Activated naive CD4-positive, alpha-beta T cell treated with anti-CD3 and anti-CD28 coated beads for 36 hours (primary cell): ENCODE results near the gene SNAP47. TPM values are rescaled to one million over a fixed set of nuclear protein-coding genes. Genes with fewer than 3 reads are reported as not detected.
A peak's percentile ranks its signal among the peaks of the same experiment; 100 is the strongest.

Experiments
- CTCF ChIA-PET: fragments of 350-600 bp; sonication (Branson Sonifier 250); formaldehyde crosslinking; loops from one replicate; lab custom pipeline; 2021; ENCODE audit warnings: antibody characterized with exemption; lab: Charles Lee
- DNase-seq: peaks from one replicate; pipeline ENCODE4 v3.0.0-alpha.2; 2020
- H3K27ac Mint-ChIP-seq: one replicate; pipeline ENCODE4 v1.8.0; 2021; ENCODE audit warnings: mild to moderate bottlenecking, mixed read lengths
- H3K27me3 Mint-ChIP-seq: one replicate; pipeline ENCODE4 v1.8.0; 2021; ENCODE audit warnings: low read depth, mixed read lengths
- H3K36me3 Mint-ChIP-seq: one replicate; pipeline ENCODE4 v1.8.0; 2021; ENCODE audit warnings: low read depth, mixed read lengths
- H3K4me1 Mint-ChIP-seq: one replicate; pipeline ENCODE4 v1.8.0; 2021; ENCODE audit warnings: low read depth, mixed read lengths
- H3K4me3 Mint-ChIP-seq: one replicate; pipeline ENCODE4 v1.8.0; 2021; ENCODE audit warnings: mild to moderate bottlenecking, moderate library complexity, mixed read lengths
- H3K9me3 Mint-ChIP-seq: one replicate; pipeline ENCODE4 v1.8.0; 2021; ENCODE audit warnings: mixed read lengths
- intact Hi-C: fragments of 100-400 bp; cut with micrococcal nuclease; formaldehyde crosslinking; loops from one replicate; pipeline ENCODE4 v1.15.1; 2023
- total RNA-seq, 2 experiments: library from RNA; stranded (reverse); gene quantifications; one replicate each; pipeline ENCODE4 v1.2.3, GENCODE V29; 2021

The SNAP47 gene
- total RNA-seq, 2 experiments from 2014 or later: 18.7 to 23.0 TPM

DNA sequence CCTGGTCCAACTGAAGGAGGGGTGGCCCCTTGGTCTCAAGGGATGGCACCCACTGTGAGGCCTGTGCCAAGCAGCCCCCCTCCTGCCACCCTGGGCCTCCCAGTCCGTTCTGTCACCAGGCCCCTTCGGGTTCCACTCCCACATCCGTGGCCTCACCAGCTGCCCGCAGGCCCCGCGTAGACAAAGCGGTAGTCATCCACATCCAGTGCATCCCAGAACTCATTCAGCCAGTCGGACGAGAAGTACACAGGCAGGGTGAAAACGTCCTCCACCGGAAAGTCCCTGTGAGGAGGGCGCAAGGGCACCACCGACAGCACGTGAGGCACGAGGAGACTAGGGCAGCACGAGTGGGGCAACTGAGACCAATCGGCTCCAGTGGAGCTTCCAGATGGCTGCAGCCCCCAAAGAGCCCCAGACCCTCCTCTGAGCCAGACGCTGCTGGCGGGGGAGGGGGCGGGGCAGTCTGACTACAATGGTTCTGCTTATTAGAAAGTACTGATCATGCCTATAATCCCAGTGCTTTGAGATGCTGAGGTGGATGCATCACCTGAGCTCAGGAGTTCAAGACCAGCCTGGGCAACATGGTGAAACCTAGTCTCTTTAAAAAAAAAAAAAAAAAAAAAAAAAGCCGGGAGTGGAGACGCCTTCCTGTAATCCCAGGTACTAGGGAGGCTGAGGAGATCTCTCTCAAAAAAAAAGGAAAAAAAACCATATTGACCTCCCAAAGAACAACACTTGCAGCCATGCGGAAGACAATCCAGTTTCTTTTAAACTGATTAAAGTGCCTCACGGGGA, 1.3 kb upstream of the SNAP47 start:
- peaks cover 41% of the 10 kb centered on the region for H3K4me1 Mint-ChIP-seq
- no peak for DNase-seq
- H3K9me3 Mint-ChIP-seq: no peaks in the 10 kb centered on the region
- peaks cover 5% of the 10 kb centered on the region for H3K36me3 Mint-ChIP-seq
- H3K27me3 Mint-ChIP-seq: no peaks in the 10 kb centered on the region
- intact Hi-C loops: no loop called here
- peak overlapping the region; percentile 76 for H3K27ac Mint-ChIP-seq
- CTCF ChIA-PET: interaction anchor here (1.0 kb wide), 1 partner anchor 29 kb away, joined by 3 read pairs; no protein-coding TSS in a partner anchor
- H3K4me3 Mint-ChIP-seq: peak overlapping the region; percentile 92

DNA sequence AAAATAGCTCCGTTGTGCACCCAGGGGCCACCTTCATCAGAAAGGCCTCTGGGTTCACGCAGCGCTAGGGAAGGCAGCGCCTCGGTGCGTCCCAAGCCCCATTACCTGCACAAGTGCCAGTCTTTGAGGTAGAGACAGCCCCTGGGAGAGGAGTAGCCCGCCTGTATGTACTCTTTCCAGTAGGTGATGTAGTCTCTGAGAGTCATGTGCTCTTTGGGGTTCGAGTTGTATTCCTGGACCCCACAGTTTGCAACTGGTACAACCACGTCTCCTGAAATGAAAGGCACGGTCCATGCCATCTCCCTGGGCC, 734 bp upstream of the SNAP47 start:
- no peaks in the 10 kb centered on the region for H3K9me3 Mint-ChIP-seq
- CTCF ChIA-PET: interaction anchor here (1.0 kb wide), 1 partner anchor 28 kb away, joined by 3 read pairs; no protein-coding TSS in a partner anchor
- H3K27ac Mint-ChIP-seq: peak overlapping the region; percentile 76
- peaks cover 5% of the 10 kb centered on the region for H3K36me3 Mint-ChIP-seq
- peak overlapping the region; percentile 92 for H3K4me3 Mint-ChIP-seq
- H3K27me3 Mint-ChIP-seq: no peaks in the 10 kb centered on the region
- DNase-seq: no peak
- H3K4me1 Mint-ChIP-seq: peaks cover 40% of the 10 kb centered on the region
- intact Hi-C loops: no loop called here

DNA sequence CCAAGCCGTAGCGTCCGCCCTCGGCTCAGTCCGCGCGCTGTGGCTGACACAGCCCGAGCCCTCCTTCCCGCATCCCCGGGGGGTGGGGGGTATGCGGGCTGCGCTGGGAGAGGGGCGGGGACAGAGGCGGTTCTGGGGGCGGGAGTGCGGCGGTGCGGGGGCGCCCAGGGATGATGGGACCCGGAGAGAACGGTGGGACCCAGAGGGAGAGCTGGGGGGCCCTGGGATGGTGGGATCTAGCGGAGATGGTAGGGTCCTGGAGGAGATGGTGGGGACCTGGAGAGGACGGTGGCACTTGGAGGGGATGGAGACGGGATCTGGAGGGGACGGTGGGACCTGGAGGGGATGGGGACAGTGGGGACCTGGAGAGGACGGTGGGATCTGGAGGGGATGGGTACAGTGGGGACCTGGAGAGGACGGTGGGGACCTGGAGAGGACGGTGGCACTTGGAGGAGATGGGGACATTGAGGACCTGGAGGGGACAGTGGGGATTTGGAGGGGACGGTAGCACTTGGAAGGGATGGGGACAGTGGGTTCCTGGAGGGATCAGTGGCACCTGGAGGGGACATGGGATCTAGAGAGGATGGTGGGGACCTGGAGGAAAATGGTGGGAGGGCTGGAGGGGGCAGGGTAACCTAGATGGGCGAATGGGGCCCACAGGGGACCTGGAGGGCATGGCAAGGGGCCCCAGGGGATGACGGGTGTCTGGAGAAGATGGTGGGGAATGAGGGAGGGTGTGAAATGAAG, 477 bp downstream of the SNAP47 start:
- Mint-ChIP-seq H3K27ac (peak overlapping the region; percentile 70), H3K4me1 (peaks cover 43% of the 10 kb centered on the region), H3K4me3 (peak overlapping the region; percentile 92), H3K27me3 (no peaks in the 10 kb centered on the region), H3K36me3 (peaks cover 5% of the 10 kb centered on the region), H3K9me3 (no peaks in the 10 kb centered on the region)
- intact Hi-C loops: loop anchor here (1.0 kb wide), 3 partner anchors 23 to 795 kb away; partner anchors contain the start of gene COQ8A
- CTCF ChIA-PET: no interaction called here
- DNase-seq: no peak

DNA sequence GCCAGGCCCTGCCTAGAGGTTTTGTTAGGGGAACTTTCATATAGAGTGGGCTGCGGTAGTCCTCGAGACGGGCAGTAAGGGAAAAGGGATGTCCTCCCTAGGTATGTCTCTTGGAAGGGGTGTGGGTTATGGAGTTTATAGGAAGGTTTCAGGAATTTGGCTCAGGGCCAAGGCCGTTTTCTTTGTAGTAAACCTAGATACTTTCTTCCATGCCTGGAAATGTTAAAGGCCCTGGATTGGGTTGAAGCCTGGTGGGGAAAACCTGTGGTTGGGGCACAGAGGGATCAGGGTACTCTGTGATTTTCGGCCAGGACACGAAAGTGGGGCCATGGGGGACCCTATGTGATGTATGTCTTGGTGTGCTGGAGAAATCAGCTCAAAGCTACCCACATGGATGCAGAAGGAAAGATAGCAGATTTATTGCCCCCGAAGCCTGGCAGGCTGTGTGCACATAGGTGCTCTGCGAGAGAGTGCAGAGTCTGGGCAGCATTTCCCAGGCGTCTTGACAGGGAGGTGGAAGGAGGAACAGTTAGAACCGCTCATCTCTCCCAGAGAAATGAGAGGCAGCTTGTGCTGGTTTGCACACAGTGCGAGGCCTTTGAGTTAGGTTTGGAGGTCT, 1.7 kb downstream of the SNAP47 start:
- no peak overlapping the region for H3K27ac Mint-ChIP-seq
- CTCF ChIA-PET: interaction anchor here (0.7 kb wide), 1 partner anchor 159 kb away, joined by 4 read pairs; no protein-coding TSS in a partner anchor

DNA sequence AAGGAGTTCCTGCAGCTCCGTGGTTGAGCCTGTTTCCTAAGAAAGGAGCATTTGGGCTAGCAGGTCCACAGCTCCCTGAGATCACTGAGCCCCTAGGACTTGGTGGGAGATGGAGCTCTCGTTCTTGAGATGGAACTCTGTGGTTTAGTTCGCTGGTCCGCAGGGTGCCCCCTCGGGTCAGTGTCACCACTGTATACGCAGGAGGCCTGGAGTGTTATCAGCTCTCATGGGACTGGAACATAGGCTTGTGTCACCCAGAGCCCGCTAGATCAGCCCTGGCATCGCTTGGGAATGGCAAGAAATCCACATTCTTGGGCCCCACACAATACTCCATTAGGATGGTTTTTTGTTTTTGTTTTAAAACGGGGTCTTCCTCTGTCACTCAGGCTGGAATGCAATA, 3.6 kb downstream of the SNAP47 start:
- H3K36me3 Mint-ChIP-seq: no peaks in the 10 kb centered on the region
- H3K4me3 Mint-ChIP-seq: no peak overlapping the region
- H3K27ac Mint-ChIP-seq: no peak overlapping the region
- CTCF ChIA-PET: no interaction called here
- no peaks in the 10 kb centered on the region for H3K27me3 Mint-ChIP-seq
- H3K9me3 Mint-ChIP-seq: no peaks in the 10 kb centered on the region
- DNase-seq: no peak
- intact Hi-C loops: no loop called here
- peaks cover 43% of the 10 kb centered on the region for H3K4me1 Mint-ChIP-seq

More for the DNA sequence above, 1.7 kb downstream of the SNAP47 start:
- Mint-ChIP-seq H3K27me3 (no peaks in the 10 kb centered on the region), H3K9me3 (no peaks in the 10 kb centered on the region), H3K4me1 (peaks cover 50% of the 10 kb centered on the region), H3K4me3 (peak overlapping the region; percentile 18), H3K36me3 (peaks cover 5% of the 10 kb centered on the region)
- intact Hi-C loops: no loop called here
- no peak for DNase-seq

DNA sequence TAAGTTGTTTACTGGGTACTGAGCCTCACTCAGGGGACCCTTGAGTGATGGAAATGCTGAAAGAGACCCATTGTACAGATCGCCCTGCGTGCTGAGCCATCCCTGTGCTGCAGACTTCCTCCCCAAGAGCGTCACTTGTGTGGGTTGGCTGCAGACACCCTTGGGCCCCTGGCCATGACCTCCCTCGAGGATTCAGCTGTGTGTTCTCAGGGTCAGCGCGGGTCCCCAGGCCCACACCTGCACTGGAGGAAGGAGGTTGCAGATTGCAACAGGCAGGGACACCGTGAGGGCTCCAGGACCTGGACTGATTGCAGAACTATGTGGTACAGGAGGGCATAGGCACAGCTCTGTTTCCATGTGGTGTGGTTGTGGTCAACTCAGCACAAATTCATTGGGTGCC, 4.4 kb downstream of the SNAP47 start:
- Mint-ChIP-seq H3K36me3 (no peaks in the 10 kb centered on the region), H3K27me3 (no peaks in the 10 kb centered on the region), H3K4me3 (no peak overlapping the region), H3K27ac (no peak overlapping the region), H3K9me3 (no peaks in the 10 kb centered on the region), H3K4me1 (peaks cover 49% of the 10 kb centered on the region)
- no peak for DNase-seq
- CTCF ChIA-PET: no interaction called here
- intact Hi-C loops: no loop called here

DNA sequence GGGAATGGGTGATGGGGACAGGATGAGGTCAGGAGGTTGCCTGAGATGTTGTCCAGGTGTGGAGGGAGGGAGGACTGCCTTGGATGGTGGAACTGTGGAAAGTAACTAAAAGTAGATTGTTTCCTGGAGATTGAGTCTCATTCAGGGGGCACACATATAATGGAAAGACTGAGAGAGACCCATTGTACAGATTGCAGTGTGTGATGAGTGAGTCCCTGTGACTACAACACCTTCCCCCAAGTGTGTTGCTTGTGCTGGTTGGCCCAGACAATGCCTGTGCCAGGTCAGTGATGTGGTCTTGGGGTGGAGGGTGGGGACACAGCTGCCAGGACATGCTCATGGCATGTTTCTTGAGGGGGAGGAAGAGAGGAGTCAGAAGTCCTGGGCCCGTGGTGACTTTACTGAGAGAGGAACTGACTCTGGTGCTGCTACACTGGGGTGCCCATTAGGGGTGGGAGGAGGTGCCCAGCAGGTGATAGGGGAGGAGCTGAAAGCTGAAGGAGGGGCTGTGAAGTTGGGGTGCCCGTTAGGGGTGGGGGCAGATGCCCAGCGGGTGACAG, 5.2 kb downstream of the SNAP47 start:
- Mint-ChIP-seq H3K27ac (no peak overlapping the region), H3K27me3 (no peaks in the 10 kb centered on the region), H3K36me3 (no peaks in the 10 kb centered on the region), H3K9me3 (no peaks in the 10 kb centered on the region), H3K4me1 (peaks cover 52% of the 10 kb centered on the region), H3K4me3 (no peak overlapping the region)
- intact Hi-C loops: no loop called here
- DNase-seq: no peak
- CTCF ChIA-PET: no interaction called here

DNA sequence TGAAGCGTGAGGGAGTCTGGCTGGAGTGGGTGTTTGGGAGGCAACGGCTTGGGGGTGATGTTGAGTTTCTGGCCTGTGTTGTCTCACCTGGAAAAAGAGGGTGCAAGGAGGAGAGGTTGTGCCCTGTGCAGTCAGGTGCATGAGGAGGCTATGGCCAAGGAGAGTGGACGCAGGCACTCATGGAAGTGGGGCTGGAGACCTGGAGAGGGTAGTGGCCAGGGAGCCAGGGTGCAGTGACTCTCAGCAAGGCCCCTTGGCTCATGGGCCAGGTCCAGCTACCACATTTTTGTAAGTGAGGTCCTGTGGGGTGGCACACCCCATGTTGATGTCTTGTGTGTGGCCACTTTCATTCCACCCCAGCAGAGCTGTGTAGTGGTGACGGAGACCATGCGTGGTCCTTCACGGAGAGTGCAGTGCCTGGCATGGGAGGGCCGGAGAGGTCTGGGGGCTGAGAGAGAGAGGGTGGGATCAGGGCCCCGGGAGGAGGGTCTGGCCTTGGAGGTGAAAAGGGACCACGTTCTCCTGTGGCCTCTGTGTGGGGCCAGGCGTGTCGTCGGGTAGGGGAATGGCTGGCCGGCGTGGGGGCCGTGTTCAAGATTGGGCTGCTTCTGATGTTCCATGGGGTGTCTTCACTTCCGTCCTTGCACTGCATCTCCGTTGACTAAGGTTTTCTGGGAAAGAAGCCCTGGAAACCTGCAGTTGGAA, 6.1 kb downstream of the SNAP47 start:
- no peak for DNase-seq
- H3K36me3 Mint-ChIP-seq: no peaks in the 10 kb centered on the region
- no peak overlapping the region for H3K4me3 Mint-ChIP-seq
- intact Hi-C loops: no loop called here
- no peaks in the 10 kb centered on the region for H3K9me3 Mint-ChIP-seq
- CTCF ChIA-PET: no interaction called here
- H3K27me3 Mint-ChIP-seq: no peaks in the 10 kb centered on the region
- no peak overlapping the region for H3K27ac Mint-ChIP-seq
- H3K4me1 Mint-ChIP-seq: peaks cover 44% of the 10 kb centered on the region

DNA sequence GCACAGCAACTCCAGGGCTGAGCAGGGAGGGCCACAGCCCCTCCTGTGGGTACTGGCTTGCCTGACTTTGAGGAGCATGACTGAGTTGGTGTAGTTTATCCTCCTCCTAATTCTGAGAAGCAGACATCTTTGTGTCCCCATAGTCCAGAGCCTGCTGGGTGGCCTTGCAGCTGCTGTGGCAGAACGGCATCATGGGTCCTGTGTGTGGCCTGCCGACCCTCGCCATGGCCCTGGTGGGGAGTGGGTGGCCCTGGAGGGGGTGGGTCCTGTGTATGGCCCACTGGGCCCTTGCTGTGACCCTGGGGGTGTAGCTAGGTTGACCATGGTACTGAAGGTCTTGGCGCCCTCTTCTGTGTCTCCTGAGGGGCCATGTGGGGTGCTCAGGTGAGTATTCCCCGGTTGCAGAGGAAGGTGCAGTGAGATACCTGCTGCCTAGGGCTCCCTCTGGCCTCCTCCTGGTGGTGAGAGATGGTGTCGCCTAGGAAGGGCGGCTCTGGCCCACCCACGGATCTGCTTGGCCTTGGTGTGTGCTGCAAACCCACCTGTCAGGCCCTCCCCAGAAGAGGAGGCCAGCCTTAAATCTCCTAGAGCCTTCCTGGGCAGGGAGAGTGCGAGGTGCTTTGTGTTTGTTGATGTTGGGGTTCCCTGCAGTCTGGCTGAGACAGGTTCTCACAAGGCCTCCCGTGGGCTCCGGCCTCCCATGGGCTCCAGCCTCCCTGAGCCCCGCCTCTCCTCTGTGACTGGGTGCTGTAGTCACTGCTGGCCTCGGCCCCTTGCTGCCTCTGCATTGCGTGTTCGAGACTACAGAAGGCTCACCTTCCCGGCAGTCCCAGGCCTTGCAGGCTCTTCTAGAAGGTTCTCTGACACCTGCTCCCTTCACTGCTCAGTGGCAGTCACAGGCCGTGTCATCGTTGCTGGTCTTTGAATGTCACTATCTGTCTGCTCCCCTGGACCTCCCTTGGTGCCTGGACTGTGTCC, 7.8 kb downstream of the SNAP47 start:
- Mint-ChIP-seq H3K27me3 (no peaks in the 10 kb centered on the region), H3K4me3 (no peak overlapping the region), H3K4me1 (peaks cover 34% of the 10 kb centered on the region), H3K27ac (no peak overlapping the region), H3K36me3 (no peaks in the 10 kb centered on the region), H3K9me3 (no peaks in the 10 kb centered on the region)
- CTCF ChIA-PET: interaction anchor here (0.6 to 1.0 kb wide), 2 partner anchors 10 to 52 kb away, joined by 3 read pairs; no protein-coding TSS in a partner anchor
- no peak for DNase-seq
- intact Hi-C loops: no loop called here

DNA sequence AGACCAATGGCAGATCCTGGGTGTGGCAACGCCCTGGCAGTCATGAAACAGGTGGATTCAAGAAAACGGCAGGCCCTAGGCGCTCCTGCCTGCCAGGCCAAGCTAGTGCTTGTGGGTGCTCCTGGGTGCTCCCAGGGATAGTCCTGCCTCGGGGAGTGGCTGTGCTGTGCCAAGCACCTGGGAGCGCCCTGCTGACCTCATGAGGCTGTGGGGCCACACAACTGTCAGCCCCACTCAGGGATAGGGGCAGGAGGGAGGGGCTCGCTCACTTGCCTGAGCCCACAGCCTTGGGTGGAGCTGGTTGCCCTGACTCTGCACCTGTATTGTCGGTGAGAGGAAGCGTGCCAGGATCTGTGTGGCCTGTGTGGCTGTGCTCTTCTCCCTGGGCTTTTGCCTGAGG, 9.4 kb downstream of the SNAP47 start:
- no peaks in the 10 kb centered on the region for H3K9me3 Mint-ChIP-seq
- CTCF ChIA-PET: no interaction called here
- no peak overlapping the region for H3K27ac Mint-ChIP-seq
- H3K4me3 Mint-ChIP-seq: no peak overlapping the region
- DNase-seq: no peak
- H3K27me3 Mint-ChIP-seq: no peaks in the 10 kb centered on the region
- peaks cover 7% of the 10 kb centered on the region for H3K36me3 Mint-ChIP-seq
- intact Hi-C loops: no loop called here
- peaks cover 34% of the 10 kb centered on the region for H3K4me1 Mint-ChIP-seq
